ENCODE data around the gene PDE8B. TPM values are rescaled to one million over a fixed set of nuclear protein-coding genes. Genes with fewer than 3 reads are reported as not detected.

PDE8B gene
- total RNA-seq, 1 experiment from 2014 or later, result 0.07 TPM

DNA sequence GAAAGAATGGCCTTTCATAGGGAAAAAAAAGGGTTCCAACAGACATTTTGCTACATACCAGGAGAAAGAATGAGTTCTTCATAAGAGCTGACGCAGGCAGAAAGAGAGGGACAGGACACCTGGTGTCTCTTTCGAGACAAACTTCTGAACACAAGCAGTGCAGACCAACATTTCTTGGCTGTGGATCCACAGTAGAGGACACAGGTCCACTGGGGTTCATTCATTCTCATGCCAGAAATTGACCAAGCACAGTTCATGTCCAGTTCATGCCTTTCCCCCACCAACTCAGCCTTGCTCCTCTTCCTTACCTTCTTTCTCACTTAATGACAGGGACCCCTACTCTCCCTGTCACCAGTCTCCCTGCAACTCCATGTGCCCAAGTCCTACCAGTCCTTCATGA lies 144.0 kb downstream of the PDE8B start:
- Histone ChIP-seq H3K56ac (ENCODE audit: insufficient read length, low read depth, low read length) (no peak overlapping the region), H3K79me1 (ENCODE audit: insufficient read depth, low read depth, low read length, poor library complexity, severe bottlenecking) (no peaks in the 10 kb centered on the region), H3K4ac (ENCODE audit: low read depth, low read length) (no peak overlapping the region), H3K23ac (ENCODE audit: insufficient read length, low read depth, low read length) (no peak overlapping the region), H3K4me2 (ENCODE audit: insufficient read depth, insufficient read length, low read length) (no peak overlapping the region), H4K20me1 (ENCODE audit: control insufficient read depth, insufficient read depth, insufficient read length) (no peaks in the 10 kb centered on the region), H3T11ph (ENCODE audit: low read length) (no peak overlapping the region), H3K18ac (ENCODE audit: insufficient read length, low read depth, low read length) (no peak overlapping the region), H3K27me3 (ENCODE audit: insufficient read depth, low read length) (no peaks in the 10 kb centered on the region), H3K9me3 (ENCODE audit: control insufficient read depth, low read depth, low read length) (no peaks in the 10 kb centered on the region), H3K27ac (ENCODE audit: insufficient read length, low read depth, low read length) (no peak overlapping the region), H2AFZ (ENCODE audit: low read length) (no peak overlapping the region), H4K5ac (ENCODE audit: insufficient read length, low read depth, low read length) (no peak overlapping the region), H2BK15ac (ENCODE audit: low read depth, low read length) (no peak overlapping the region), H4K8ac (replicated peaks; ENCODE audit: insufficient read length, low read depth, low read length) (no peak overlapping the region), H3K14ac (ENCODE audit: insufficient read depth, low read length) (no peak overlapping the region), H2AK5ac (ENCODE audit: insufficient read length, low read length) (no peak overlapping the region), H2BK12ac (ENCODE audit: insufficient read length, low read depth, low read length) (no peak overlapping the region), H3K4me1 (ENCODE audit: insufficient read depth, low read length) (no peaks in the 10 kb centered on the region), H3K23me2 (ENCODE audit: insufficient read length, low read depth, low read length, poor library complexity, severe bottlenecking) (no peaks in the 10 kb centered on the region), H4K91ac (ENCODE audit: insufficient read length, low read depth, low read length) (no peak overlapping the region), H2BK20ac (ENCODE audit: low read depth, low read length, poor library complexity, severe bottlenecking) (no peak overlapping the region), H3K79me2 (ENCODE audit: insufficient read depth, low read length) (no peaks in the 10 kb centered on the region), H2BK120ac (ENCODE audit: low read depth, low read length, poor library complexity, severe bottlenecking) (no peak overlapping the region), H2BK5ac (ENCODE audit: insufficient read length, low read length) (no peak overlapping the region), H3K9ac (ENCODE audit: extremely low read depth, insufficient read length, low read length) (no peak overlapping the region)
- Mint-ChIP-seq H3K4me3 (no peak overlapping the region), H3K36me3 (ENCODE audit: insufficient read depth in 1 of 3, low read depth in 3 of 3) (no peaks in the 10 kb centered on the region), H3K27ac (no peak overlapping the region; a peak in 1 of 7 replicates), H3K4me1 (no peaks in the 10 kb centered on the region; a peak in 1 of 4 replicates), H3K27me3 (ENCODE audit: low read depth) (no peaks in the 10 kb centered on the region), H3K9me3 (no peaks in the 10 kb centered on the region)
- DNase-seq, result no peak
- TF ChIP-seq, protein P1, sequence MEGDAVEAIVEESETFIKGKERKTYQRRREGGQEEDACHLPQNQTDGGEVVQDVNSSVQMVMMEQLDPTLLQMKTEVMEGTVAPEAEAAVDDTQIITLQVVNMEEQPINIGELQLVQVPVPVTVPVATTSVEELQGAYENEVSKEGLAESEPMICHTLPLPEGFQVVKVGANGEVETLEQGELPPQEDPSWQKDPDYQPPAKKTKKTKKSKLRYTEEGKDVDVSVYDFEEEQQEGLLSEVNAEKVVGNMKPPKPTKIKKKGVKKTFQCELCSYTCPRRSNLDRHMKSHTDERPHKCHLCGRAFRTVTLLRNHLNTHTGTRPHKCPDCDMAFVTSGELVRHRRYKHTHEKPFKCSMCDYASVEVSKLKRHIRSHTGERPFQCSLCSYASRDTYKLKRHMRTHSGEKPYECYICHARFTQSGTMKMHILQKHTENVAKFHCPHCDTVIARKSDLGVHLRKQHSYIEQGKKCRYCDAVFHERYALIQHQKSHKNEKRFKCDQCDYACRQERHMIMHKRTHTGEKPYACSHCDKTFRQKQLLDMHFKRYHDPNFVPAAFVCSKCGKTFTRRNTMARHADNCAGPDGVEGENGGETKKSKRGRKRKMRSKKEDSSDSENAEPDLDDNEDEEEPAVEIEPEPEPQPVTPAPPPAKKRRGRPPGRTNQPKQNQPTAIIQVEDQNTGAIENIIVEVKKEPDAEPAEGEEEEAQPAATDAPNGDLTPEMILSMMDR (conservative IDR thresholded peaks at IDR 0.05), result no peak
- no CpG with 5 or more reads among the region's 2 CpGs for WGBS (ENCODE audit: extremely low coverage, insufficient read length, low lambda C conversion rate)
